Stomach (tissue), 9 donors: ENCODE data around the gene GNG2. TPM values are rescaled to one million over a fixed set of nuclear protein-coding genes. Genes with fewer than 3 reads are reported as not detected.

ENCODE experiments used
- DNase-seq, 2 donors: peaks; one replicate each; pipeline versions ENCODE4 v3.0.0 to v3.0.0-alpha.2; 2013 to 2019
- H3K27ac ChIP-seq, 5 donors: fragments of 200-600 bp in 4 of 5; sonication (generic) in 4 of 5; one replicate each; pipeline ENCODE4 v1.5.1; 2013 to 2019; ENCODE audit warnings: mild to moderate bottlenecking in 1 of 5, moderate library complexity in 1 of 5
- H3K27me3 ChIP-seq, 3 donors: fragments of 200-600 bp; sonication (generic); one replicate each; pipeline ENCODE4 v1.5.1; 2017 to 2019; ENCODE audit warnings: mixed run types in 1 of 3
- H3K36me3 ChIP-seq, 4 donors: fragments of 200-600 bp; sonication (generic); 1 replicate in 3 of 4; 2 replicates in 1 of 4; pipeline ENCODE4 v1.5.1; 2016 to 2019
- H3K4me1 ChIP-seq, 4 donors: fragments of 200-600 bp; sonication (generic); one replicate each; pipeline ENCODE4 v1.5.1; 2016 to 2019
- H3K4me3 ChIP-seq, 4 donors: fragments of 200-600 bp; sonication (generic) in 3 of 4; one replicate each; pipeline ENCODE4 v1.5.1; 2016 to 2019; ENCODE audit warnings: mild to moderate bottlenecking in 1 of 4
- H3K9me3 ChIP-seq, 4 donors: fragments of 200-600 bp; sonication (generic); one replicate each; pipeline ENCODE4 v1.5.1; 2016 to 2019
- CTCF ChIP-seq, 7 experiments: fragments of 450-650 bp in 4 of 7; fragments of 200-600 bp in 3 of 7; sonication (generic) in 3 of 7; IDR thresholded peaks; one replicate each; pipeline ENCODE4 v1.5.1; 2016 to 2019; ENCODE audit warnings: antibody characterized with exemption in 7 of 7, control low read depth in 2 of 7, mild to moderate bottlenecking in 1 of 7
- EP300 ChIP-seq: sonication (generic); formaldehyde crosslinking; IDR thresholded peaks from one replicate; pipeline ENCODE4 v1.6.1; 2017; ENCODE audit warnings: antibody characterized with exemption
- POLR2A ChIP-seq, 4 donors: fragments of 450-650 bp; IDR thresholded peaks; one replicate each; pipeline ENCODE4 v1.6.1; 2016; ENCODE audit warnings: antibody characterized with exemption in 4 of 4, control low read depth in 2 of 4, mild to moderate bottlenecking in 1 of 4, moderate library complexity in 1 of 4
- POLR2AphosphoS5 ChIP-seq, 3 donors: sonication (generic); formaldehyde crosslinking; IDR thresholded peaks; one replicate each; pipeline ENCODE4 v1.6.1; 2016; ENCODE audit warnings: antibody characterized with exemption in 3 of 3
- WGBS, 5 donors: extraction: QIAGEN DNeasy Blood & Tissue Kit in 3 of 5; methylation state at CpG; one replicate each; pipeline versions ENCODE4 v1.1.5 to v1.1.7; 2013 to 2018; 5-methylcytosine and 5-hydroxymethylcytosine counted together
- intact Hi-C: fragments of 100-400 bp; cut with DNase I; formaldehyde crosslinking; loops from one replicate; pipeline ENCODE4 v1.15.1; 2023; ENCODE audit warnings: low total_unique reads
- polyA plus RNA-seq, 3 donors: library from polyadenylated mRNA; stranded (reverse); fragments of 200-250 nt; gene quantifications; one replicate each; pipeline ENCODE4 v1.2.3, GENCODE V29; 2013
- total RNA-seq, 5 donors: library from RNA; depleted of rRNA; stranded (reverse); fragments of >200 nt; gene quantifications; one replicate each; pipeline versions ENCODE4 v1.1.0 to v1.2.3, GENCODE V29; 2014 to 2016
- donor health status: healthy with polysubstance abuse.
- donor health status: Bipolar disorder and iron deficiency.
- donor health status: healthy.

The GNG2 gene
- total and polyA plus RNA-seq, 8 donors = 0.58 to 23.3 (median 9.2) TPM

- intact Hi-C loops = no loop called here
- DNase-seq = no peak
Observed at GRCh38 chr14:51836417-51836816, 24.0 kb upstream of the GNG2 start.

DNA sequence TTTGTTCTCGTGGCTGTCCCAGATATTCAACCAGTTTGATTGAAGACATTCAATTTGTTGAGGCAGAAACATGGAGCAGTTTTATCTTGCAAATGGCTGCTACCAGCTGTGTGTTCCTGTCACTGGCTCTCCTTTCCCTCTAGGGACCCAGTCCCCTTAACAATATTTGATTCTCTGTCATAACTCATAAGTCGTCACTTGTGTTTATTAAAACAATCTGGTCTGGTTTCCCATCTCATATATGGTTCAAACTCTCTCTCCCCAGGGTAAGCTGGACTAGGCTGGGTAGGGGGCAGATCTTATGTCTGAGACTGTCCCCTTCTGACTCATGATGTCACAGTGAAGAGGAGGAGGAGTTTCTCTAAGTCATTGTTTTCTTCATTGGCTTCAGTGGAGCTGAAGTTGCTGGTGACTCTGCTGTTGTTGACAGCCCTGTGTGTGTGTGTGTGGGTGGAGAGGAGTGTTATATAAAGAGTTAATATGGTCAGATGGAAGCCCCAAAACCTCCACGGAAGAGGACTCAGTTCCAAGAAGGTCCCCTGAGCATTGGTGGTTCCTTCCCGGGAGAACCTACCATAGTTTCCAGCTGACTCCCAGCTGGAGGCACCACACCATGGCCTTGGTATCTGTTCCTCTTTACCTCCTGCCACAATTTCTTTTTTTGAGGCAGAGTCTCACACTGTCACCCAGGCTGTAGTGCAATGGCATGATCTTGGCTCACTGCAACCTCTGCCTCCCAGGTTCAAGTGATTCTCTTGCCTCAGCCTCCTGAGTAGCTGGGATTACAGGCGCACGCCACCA lies 16.1 kb upstream of the GNG2 start:
- intact Hi-C loops = no loop called here
- Histone ChIP-seq H3K9me3 (no peaks in the 10 kb centered on the region), H3K4me1 (peaks cover 0 to 10% (median 0%) of the 10 kb centered on the region in 4 donors), H3K27ac (no peak overlapping the region), H3K36me3 (no peaks in the 10 kb centered on the region), H3K27me3 (no peaks in the 10 kb centered on the region), H3K4me3 (no peak overlapping the region)
- DNase-seq = peak in 1 of 2 donors; percentile 17
- WGBS, 5 donors = 75 to 90% (median 84%) methylated on average over 6 of the region's 6 CpGs
- no peak for TF ChIP-seq POLR2A (IDR thresholded peaks at IDR 0.05)
- TF ChIP-seq EP300 = no peak

More at GRCh38 chr14:51836417-51836816, 24.0 kb upstream of the GNG2 start:
- TF ChIP-seq CTCF (IDR thresholded peaks at IDR 0.05) (no peak), EP300 (no peak), POLR2A (IDR thresholded peaks at IDR 0.05) (no peak), POLR2AphosphoS5 (IDR thresholded peaks at IDR 0.05) (no peak)
- Histone ChIP-seq H3K9me3 (peaks cover 0 to 9% (median 6%) of the 10 kb centered on the region in 4 donors), H3K27ac (no peak overlapping the region), H3K4me1 (no peaks in the 10 kb centered on the region), H3K27me3 (no peaks in the 10 kb centered on the region), H3K36me3 (no peaks in the 10 kb centered on the region), H3K4me3 (no peak overlapping the region)

DNA sequence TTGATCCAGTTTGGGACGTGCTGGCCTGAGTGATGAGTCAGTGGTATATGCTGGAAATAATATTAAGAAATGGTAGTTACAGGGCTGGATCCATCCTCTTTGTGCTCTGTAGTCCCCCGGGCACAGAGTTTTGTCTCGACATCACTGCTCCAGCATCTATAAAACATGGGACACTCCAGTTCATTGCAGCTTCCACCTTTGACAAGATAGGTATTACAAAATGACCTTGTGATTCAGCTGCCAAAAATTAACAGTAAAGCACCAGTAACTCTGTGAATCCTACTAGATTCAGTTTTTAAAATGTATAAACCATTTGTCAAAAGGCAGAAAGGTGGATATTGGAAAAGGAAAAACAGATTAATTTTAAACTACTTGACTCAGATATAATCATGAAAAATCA lies 14.6 kb upstream of the GNG2 start:
- Histone ChIP-seq H3K9me3 (no peaks in the 10 kb centered on the region), H3K27ac (peak overlapping the region in 1 of 5 donors; percentile 87), H3K36me3 (no peaks in the 10 kb centered on the region), H3K27me3 (no peaks in the 10 kb centered on the region), H3K4me1 (peaks cover 0 to 10% (median 0%) of the 10 kb centered on the region in 4 donors), H3K4me3 (no peak overlapping the region)
- DNase-seq = no peak
- intact Hi-C loops = no loop called here
- TF ChIP-seq EP300 = no peak
- no peak for TF ChIP-seq POLR2AphosphoS5 (IDR thresholded peaks at IDR 0.05)
- no peak for TF ChIP-seq POLR2A (IDR thresholded peaks at IDR 0.05)
- no peak for TF ChIP-seq CTCF (IDR thresholded peaks at IDR 0.05)
- WGBS, 5 donors = 83 to 90% (median 89%) methylated on average over 3 of the region's 3 CpGs

DNA sequence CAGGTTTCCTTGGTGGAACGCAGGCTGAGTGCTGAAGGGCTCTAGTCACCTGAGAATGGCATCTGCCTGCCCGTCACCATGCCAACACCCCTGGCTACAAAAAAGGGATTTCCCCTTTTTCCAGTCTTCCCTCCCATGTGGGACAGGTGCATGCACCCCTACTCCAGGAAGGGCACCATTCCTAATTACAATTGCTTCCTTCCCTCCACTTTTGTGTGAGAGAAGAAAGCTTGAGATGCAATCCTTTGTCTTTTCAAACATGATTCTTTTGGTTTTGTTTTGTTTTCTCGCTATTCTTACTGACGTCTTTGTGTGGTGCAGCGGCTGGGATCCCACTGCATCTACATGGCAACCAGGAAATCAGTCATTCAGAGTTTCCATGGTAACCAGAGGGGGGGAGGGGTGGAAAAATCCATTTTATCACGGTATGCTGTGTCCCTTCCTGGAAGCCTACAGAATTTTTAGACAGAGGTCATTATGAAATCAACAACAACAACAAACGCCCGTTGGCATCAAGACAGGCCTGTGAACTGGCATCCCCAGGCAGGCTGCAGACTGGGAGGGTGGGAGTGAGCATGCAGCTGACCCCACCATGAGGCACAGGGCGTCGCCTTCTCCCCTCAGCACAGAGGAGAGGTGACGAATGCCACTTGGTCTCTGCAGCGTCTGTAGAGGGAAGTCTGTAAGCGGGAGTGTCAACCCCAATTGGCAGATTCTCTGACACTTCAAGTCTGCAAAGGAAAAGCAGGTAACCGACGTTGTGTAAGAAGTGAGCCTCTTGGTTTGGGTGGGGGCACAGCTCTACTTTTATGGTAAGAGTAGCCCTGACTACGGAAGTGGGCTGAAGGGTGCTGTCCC lies 13.6 kb upstream of the GNG2 start:
- TF ChIP-seq POLR2AphosphoS5 (IDR thresholded peaks at IDR 0.05) = peak in 1 of 3 donors; percentile 53
- no peak for TF ChIP-seq EP300
- no peak for TF ChIP-seq CTCF (IDR thresholded peaks at IDR 0.05)
- TF ChIP-seq POLR2A (IDR thresholded peaks at IDR 0.05) = no peak
- peaks cover 0 to 10% (median 0%) of the 10 kb centered on the region in 4 donors for H3K4me1 ChIP-seq
- H3K4me3 ChIP-seq = peak overlapping the region; percentile 16 to 32 (median 22)
- DNase-seq = peak; percentile 45 to 86
- H3K36me3 ChIP-seq = no peaks in the 10 kb centered on the region
- 13 to 27% (median 18%) methylated on average over 14 to 16 of the region's 16 CpGs for WGBS, 5 donors
- H3K27ac ChIP-seq = peak overlapping the region; percentile 65 to 87 (median 68)
- H3K9me3 ChIP-seq = no peaks in the 10 kb centered on the region
- intact Hi-C loops = no loop called here
- H3K27me3 ChIP-seq = no peaks in the 10 kb centered on the region
